ENCODE data around the gene SCT. TPM values are rescaled to one million over a fixed set of nuclear protein-coding genes. Genes with fewer than 3 reads are reported as not detected.

The SCT gene
- polyA plus RNA-seq, 3 donors, result not detected

DNA sequence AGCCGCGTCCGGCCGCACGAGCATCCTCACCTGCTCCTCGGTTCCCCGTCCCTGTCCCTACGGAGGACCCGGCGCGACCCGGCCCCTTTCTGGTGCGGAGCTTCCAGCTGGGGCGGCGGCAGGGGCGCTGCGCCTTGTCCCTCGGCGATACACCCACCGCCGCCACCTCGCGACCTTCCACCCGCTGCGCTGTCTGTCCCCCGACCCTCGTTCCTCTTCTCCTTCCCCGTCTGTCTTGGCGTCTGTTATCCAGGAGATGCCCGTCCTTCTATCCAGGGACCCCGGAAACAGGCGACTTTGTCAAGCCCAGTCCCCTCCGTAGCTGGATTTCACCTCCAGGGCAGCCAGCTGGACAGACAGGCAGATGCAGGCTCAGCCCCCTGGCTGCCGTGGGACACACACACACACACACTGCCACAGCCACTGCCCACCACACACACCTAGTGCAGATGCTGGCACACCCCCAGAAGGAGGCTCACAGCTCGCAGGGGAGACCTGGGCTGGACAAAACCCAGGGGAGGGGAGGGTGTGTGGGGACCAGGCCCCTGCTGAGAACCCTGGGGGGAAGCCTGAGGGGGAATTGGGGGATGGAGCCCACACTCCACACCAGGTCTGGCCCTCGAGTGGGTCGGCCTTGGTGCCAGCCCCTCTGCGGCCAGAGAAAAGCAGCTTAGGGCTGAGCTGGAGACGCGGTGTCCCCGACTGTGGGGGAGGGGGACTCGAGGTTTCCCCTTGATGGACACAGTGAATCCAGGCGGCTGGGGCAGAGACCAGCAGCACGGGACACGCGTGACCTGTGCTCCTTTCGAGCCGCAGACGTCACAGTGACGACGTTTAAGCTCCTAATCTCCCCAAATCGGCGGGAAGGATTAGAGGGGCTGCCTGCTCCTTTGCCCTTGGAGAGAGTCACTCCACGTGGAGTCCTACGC lies 10.9 kb upstream of the SCT start:
- Mint-ChIP-seq H3K27me3 (ENCODE audit: low read depth in 3 of 3) (peaks cover 47 to 63% (median 51%) of the 10 kb centered on the region in 3 donors), H3K4me1 (peaks cover 11% of the 10 kb centered on the region), H3K9me3 (peaks cover 4 to 20% (median 10%) of the 10 kb centered on the region in 7 donors), H3K4me3 (peak overlapping the region in 1 of 2 donors; percentile 80), H3K36me3 (peaks cover 21 to 22% of the 10 kb centered on the region in 2 donors), H3K27ac (peak overlapping the region in 1 of 7 donors; percentile 58)
- Histone ChIP-seq H4K20me1 (ENCODE audit: insufficient read depth, low read length) (peaks cover 27% of the 10 kb centered on the region), H2AFZ (ENCODE audit: insufficient read depth, low read depth, low read length, poor library complexity, severe bottlenecking) (no peak overlapping the region), H3K27ac (ENCODE audit: low read depth in 1 of 2, low read length in 2 of 2) (no peak overlapping the region), H3K9me3 (replicated peaks in 1 of 2; ENCODE audit: control insufficient read depth in 1 of 2, insufficient read depth in 1 of 2, low read length in 2 of 2) (peaks cover 7 to 8% of the 10 kb centered on the region in 2 donors), H3K79me2 (ENCODE audit: insufficient read depth, low read length) (no peaks in the 10 kb centered on the region), H3K4me2 (replicated peaks; ENCODE audit: extremely low read depth, low read length, poor library complexity, severe bottlenecking) (no peak overlapping the region), H3K27me3 (ENCODE audit: control insufficient read depth in 2 of 2, insufficient read depth in 2 of 2, low read length in 2 of 2) (peaks cover 20 to 50% of the 10 kb centered on the region in 2 donors), H3K4me1 (ENCODE audit: control insufficient read depth in 1 of 2, insufficient read depth in 2 of 2, low read length in 2 of 2) (peaks cover 16 to 28% of the 10 kb centered on the region in 2 donors), H3K9ac (ENCODE audit: insufficient read depth, low read length, poor library complexity, severe bottlenecking) (no peak overlapping the region), H3K36me3 (replicated peaks in 1 of 2; ENCODE audit: control insufficient read depth in 1 of 2, insufficient read depth in 2 of 2, low read length in 2 of 2) (peaks cover 9 to 12% of the 10 kb centered on the region in 2 donors), H3K4me3 (replicated peaks in 1 of 3; ENCODE audit: low read depth in 2 of 3, low read length in 3 of 3) (no peak overlapping the region)
- DNase-seq, result no peak
- intact Hi-C loops (cut with micrococcal nuclease), result no loop called here
- TF ChIP-seq, protein P1, sequence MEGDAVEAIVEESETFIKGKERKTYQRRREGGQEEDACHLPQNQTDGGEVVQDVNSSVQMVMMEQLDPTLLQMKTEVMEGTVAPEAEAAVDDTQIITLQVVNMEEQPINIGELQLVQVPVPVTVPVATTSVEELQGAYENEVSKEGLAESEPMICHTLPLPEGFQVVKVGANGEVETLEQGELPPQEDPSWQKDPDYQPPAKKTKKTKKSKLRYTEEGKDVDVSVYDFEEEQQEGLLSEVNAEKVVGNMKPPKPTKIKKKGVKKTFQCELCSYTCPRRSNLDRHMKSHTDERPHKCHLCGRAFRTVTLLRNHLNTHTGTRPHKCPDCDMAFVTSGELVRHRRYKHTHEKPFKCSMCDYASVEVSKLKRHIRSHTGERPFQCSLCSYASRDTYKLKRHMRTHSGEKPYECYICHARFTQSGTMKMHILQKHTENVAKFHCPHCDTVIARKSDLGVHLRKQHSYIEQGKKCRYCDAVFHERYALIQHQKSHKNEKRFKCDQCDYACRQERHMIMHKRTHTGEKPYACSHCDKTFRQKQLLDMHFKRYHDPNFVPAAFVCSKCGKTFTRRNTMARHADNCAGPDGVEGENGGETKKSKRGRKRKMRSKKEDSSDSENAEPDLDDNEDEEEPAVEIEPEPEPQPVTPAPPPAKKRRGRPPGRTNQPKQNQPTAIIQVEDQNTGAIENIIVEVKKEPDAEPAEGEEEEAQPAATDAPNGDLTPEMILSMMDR (IDR thresholded peaks at IDR 0.05), result no peak
- 26% methylated on average over 50 of the region's 55 CpGs for WGBS (ENCODE audit: insufficient coverage)

DNA sequence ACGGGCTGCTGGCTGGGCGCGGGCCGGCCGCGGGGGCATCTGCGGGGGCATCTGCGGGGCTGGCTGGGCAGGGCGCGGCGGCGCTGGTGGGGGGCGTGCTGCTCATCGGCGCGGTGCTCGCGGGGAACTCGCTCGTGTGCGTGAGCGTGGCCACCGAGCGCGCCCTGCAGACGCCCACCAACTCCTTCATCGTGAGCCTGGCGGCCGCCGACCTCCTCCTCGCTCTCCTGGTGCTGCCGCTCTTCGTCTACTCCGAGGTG lies 10.3 kb upstream of the SCT start:
- Mint-ChIP-seq H3K4me3 (peak overlapping the region in 1 of 2 donors; percentile 80), H3K4me1 (peaks cover 11% of the 10 kb centered on the region), H3K27ac (no peak overlapping the region), H3K9me3 (peaks cover 0 to 20% (median 8%) of the 10 kb centered on the region in 7 donors), H3K36me3 (peaks cover 20 to 21% of the 10 kb centered on the region in 2 donors), H3K27me3 (ENCODE audit: low read depth in 3 of 3) (peaks cover 47 to 63% (median 51%) of the 10 kb centered on the region in 3 donors)
- peaks cover 20 to 50% of the 10 kb centered on the region in 2 donors for H3K27me3 ChIP-seq (ENCODE audit: control insufficient read depth in 2 of 2, insufficient read depth in 2 of 2, low read length in 2 of 2)
- H3K9me3 ChIP-seq (replicated peaks in 1 of 2; ENCODE audit: control insufficient read depth in 1 of 2, insufficient read depth in 1 of 2, low read length in 2 of 2), result peaks cover 2 to 8% of the 10 kb centered on the region in 2 donors
- WGBS (ENCODE audit: insufficient coverage), result 3% methylated on average over 34 of the region's 34 CpGs
- intact Hi-C loops (cut with micrococcal nuclease), result no loop called here
- H3K4me2 ChIP-seq (replicated peaks; ENCODE audit: extremely low read depth, low read length, poor library complexity, severe bottlenecking), result no peak overlapping the region
- H3K79me2 ChIP-seq (ENCODE audit: insufficient read depth, low read length), result no peaks in the 10 kb centered on the region
- no peak overlapping the region for H3K4me3 ChIP-seq (replicated peaks in 1 of 3; ENCODE audit: low read depth in 2 of 3, low read length in 3 of 3)
- H3K36me3 ChIP-seq (replicated peaks in 1 of 2; ENCODE audit: control insufficient read depth in 1 of 2, insufficient read depth in 2 of 2, low read length in 2 of 2), result peaks cover 6 to 11% of the 10 kb centered on the region in 2 donors
- TF ChIP-seq, protein P1 (IDR thresholded peaks at IDR 0.05), result no peak
- DNase-seq, result no peak
- no peak overlapping the region for H3K9ac ChIP-seq (ENCODE audit: insufficient read depth, low read length, poor library complexity, severe bottlenecking)
- no peak overlapping the region for H3K27ac ChIP-seq (ENCODE audit: low read depth in 1 of 2, low read length in 2 of 2)
- H3K4me1 ChIP-seq (ENCODE audit: control insufficient read depth in 1 of 2, insufficient read depth in 2 of 2, low read length in 2 of 2), result peaks cover 16 to 28% of the 10 kb centered on the region in 2 donors
- H4K20me1 ChIP-seq (ENCODE audit: insufficient read depth, low read length), result peaks cover 27% of the 10 kb centered on the region
- no peak overlapping the region for H2AFZ ChIP-seq (ENCODE audit: insufficient read depth, low read depth, low read length, poor library complexity, severe bottlenecking)
